NCI-H1105 treated with DMSO at 0.1 percent for 48 hours (cell line): ENCODE results near the gene TPD52L1.
A peak's percentile ranks its signal among the peaks of the same experiment; 100 is the strongest.

ENCODE experiments used
- DNase-seq: peaks from one replicate; lab custom pipeline; 2025; lab: John Stamatoyannopoulos, UW

TPD52L1 gene

GRCh38 chr6:125182237-125183008 lies 28.9 kb downstream of the TPD52L1 start:
- no peak for DNase-seq

GRCh38 chr6:125183391-125183790 lies 29.8 kb downstream of the TPD52L1 start:
- no peak for DNase-seq

- no peak for DNase-seq
Observed at GRCh38 chr6:125188037-125188436, 34.5 kb downstream of the TPD52L1 start.

- no peak for DNase-seq
Observed at GRCh38 chr6:125188594-125189203, 35.1 kb downstream of the TPD52L1 start.

- DNase-seq, result no peak
Observed at GRCh38 chr6:125189494-125189893, 35.9 kb downstream of the TPD52L1 start.

- no peak for DNase-seq
Observed at GRCh38 chr6:125190667-125191066, 37.1 kb downstream of the TPD52L1 start.

GRCh38 chr6:125191916-125192609 lies 38.5 kb downstream of the TPD52L1 start:
- peak; percentile 41 for DNase-seq

- DNase-seq, result no peak
Observed at GRCh38 chr6:125192610-125192930, 39.0 kb downstream of the TPD52L1 start.

- no peak for DNase-seq
Observed at GRCh38 chr6:125193208-125193607, 39.6 kb downstream of the TPD52L1 start.

- no peak for DNase-seq
Observed at GRCh38 chr6:125194941-125195340, 41.4 kb downstream of the TPD52L1 start.

- no peak for DNase-seq
Observed at GRCh38 chr6:125195526-125195925, 42.0 kb downstream of the TPD52L1 start.

GRCh38 chr6:125196613-125197012 lies 43.0 kb downstream of the TPD52L1 start:
- no peak for DNase-seq

GRCh38 chr6:125197795-125198269 lies 44.3 kb downstream of the TPD52L1 start:
- DNase-seq, result peak; percentile 56

GRCh38 chr6:125198398-125198937 lies 44.9 kb downstream of the TPD52L1 start:
- peak; percentile 73 for DNase-seq

GRCh38 chr6:125200941-125201340 lies 47.4 kb downstream of the TPD52L1 start:
- no peak for DNase-seq

- DNase-seq, result no peak
Observed at GRCh38 chr6:125201961-125202729, 48.6 kb downstream of the TPD52L1 start.

- DNase-seq, result no peak
Observed at GRCh38 chr6:125203395-125203794, 49.8 kb downstream of the TPD52L1 start.

GRCh38 chr6:125205931-125206330 lies 52.4 kb downstream of the TPD52L1 start:
- no peak for DNase-seq

- DNase-seq, result no peak
Observed at GRCh38 chr6:125206389-125206788, 52.8 kb downstream of the TPD52L1 start.

GRCh38 chr6:125207956-125208355 lies 54.4 kb downstream of the TPD52L1 start:
- DNase-seq, result no peak

- no peak for DNase-seq
Observed at GRCh38 chr6:125208625-125209249, 55.2 kb downstream of the TPD52L1 start.

GRCh38 chr6:125210667-125211066 lies 57.1 kb downstream of the TPD52L1 start:
- no peak for DNase-seq
